Central memory CD8-positive, alpha-beta T cell (primary cell): ENCODE data around the gene TWF1.

ENCODE experiments used
- ATAC-seq: fragments of 150-1000 bp; cut with Tn5 transposase; replicated peaks from 2 replicates; pipeline ENCODE4 v1.10.0; 2022; ENCODE audit warnings: mild to moderate bottlenecking, moderate FRiP score, moderate number of reproducible peaks; ENCODE audit not compliant: poor library complexity, severe bottlenecking; ENCODE audit errors: extremely low read depth
- DNase-seq, 2 donors: peaks; one replicate each; pipeline ENCODE4 v3.0.0; 2021; ENCODE audit warnings: low spot score in 2 of 2
- H3K27ac Mint-ChIP-seq: one replicate; pipeline ENCODE4 v1.8.0; 2022; ENCODE audit warnings: low read depth, mild to moderate bottlenecking, moderate library complexity, mixed read lengths
- H3K27me3 Mint-ChIP-seq: one replicate; pipeline ENCODE4 v1.8.0; 2022; ENCODE audit warnings: mixed read lengths
- H3K36me3 Mint-ChIP-seq: one replicate; pipeline ENCODE4 v1.8.0; 2022; ENCODE audit warnings: mild to moderate bottlenecking, moderate library complexity, mixed read lengths; ENCODE audit not compliant: insufficient read depth
- H3K4me1 Mint-ChIP-seq: one replicate; pipeline ENCODE4 v1.8.0; 2022; ENCODE audit warnings: mixed read lengths
- H3K4me3 Mint-ChIP-seq: one replicate; pipeline ENCODE4 v1.8.0; 2022; ENCODE audit warnings: mild to moderate bottlenecking, moderate library complexity, mixed read lengths
- H3K9me3 Mint-ChIP-seq: one replicate; pipeline ENCODE4 v1.8.0; 2022; ENCODE audit warnings: mixed read lengths

TWF1 gene

GRCh38 chr12:43795716-43796280 lies 10.3 kb downstream of the TWF1 start:
- no peak overlapping the region for H3K27ac Mint-ChIP-seq
- no peaks in the 10 kb centered on the region for H3K4me1 Mint-ChIP-seq
- H3K4me3 Mint-ChIP-seq, result no peak overlapping the region
- peaks cover 41% of the 10 kb centered on the region for H3K36me3 Mint-ChIP-seq
- DNase-seq (no peak), ATAC-seq (no peak)
- no peaks in the 10 kb centered on the region for H3K27me3 Mint-ChIP-seq
- H3K9me3 Mint-ChIP-seq, result no peaks in the 10 kb centered on the region

DNA sequence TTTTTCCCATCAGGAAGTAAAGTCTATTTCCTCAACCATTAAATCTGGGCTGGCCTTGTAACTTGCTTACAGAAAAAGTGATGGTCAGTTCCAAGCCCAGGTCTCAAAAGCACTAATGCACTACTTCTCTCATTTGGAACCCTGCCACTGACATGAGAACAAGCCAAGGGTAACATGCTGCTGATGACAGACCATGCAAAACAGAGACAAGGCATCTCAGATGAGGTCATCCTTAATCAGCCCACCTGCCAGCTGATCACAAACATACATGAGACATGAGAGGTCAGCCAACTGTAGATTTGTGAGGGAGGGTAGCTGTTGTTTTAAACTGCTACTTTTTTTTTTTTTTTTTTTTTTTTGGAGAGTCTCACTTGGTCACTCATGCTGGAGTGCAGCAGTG lies 16.2 kb downstream of the TWF1 start:
- Mint-ChIP-seq H3K27ac (peak overlapping the region; percentile 13), H3K36me3 (peaks cover 24% of the 10 kb centered on the region), H3K4me3 (no peak overlapping the region), H3K27me3 (no peaks in the 10 kb centered on the region), H3K4me1 (no peaks in the 10 kb centered on the region), H3K9me3 (no peaks in the 10 kb centered on the region)
- ATAC-seq (no peak), DNase-seq (no peak)

- H3K27me3 Mint-ChIP-seq, result no peaks in the 10 kb centered on the region
- DNase-seq, result no peak
- H3K9me3 Mint-ChIP-seq, result no peaks in the 10 kb centered on the region
- H3K36me3 Mint-ChIP-seq, result peaks cover 38% of the 10 kb centered on the region
- no peak for ATAC-seq
- no peak overlapping the region for H3K27ac Mint-ChIP-seq
- no peaks in the 10 kb centered on the region for H3K4me1 Mint-ChIP-seq
- no peak overlapping the region for H3K4me3 Mint-ChIP-seq
Measured at GRCh38 chr12:43786899-43787693, 19.0 kb downstream of the TWF1 start.

DNA sequence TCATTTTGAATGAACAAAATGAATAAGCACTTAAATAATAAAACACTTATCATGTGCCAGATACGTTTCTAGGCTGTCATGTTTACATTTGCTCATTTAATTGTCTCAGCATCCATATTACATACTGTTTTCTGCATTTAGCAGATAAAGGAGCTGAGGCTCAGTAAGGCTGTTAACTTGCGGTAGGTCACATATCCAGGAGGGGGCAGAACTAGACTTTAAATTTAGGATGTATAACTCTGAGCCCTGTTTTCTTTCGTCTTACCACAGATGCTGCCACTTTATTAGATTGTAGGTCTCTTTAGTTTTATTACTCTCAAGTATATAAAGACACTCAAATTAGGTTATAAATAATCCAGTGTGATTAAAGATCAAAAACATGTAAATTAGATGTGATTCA lies 29.6 kb downstream of the TWF1 start:
- Mint-ChIP-seq H3K27me3 (no peaks in the 10 kb centered on the region), H3K27ac (no peak overlapping the region), H3K9me3 (no peaks in the 10 kb centered on the region), H3K4me1 (peaks cover 6% of the 10 kb centered on the region), H3K4me3 (no peak overlapping the region), H3K36me3 (peaks cover 37% of the 10 kb centered on the region)
- DNase-seq (no peak), ATAC-seq (no peak)

- Mint-ChIP-seq H3K4me3 (no peak overlapping the region), H3K36me3 (peaks cover 23% of the 10 kb centered on the region), H3K9me3 (no peaks in the 10 kb centered on the region), H3K27ac (no peak overlapping the region), H3K27me3 (no peaks in the 10 kb centered on the region), H3K4me1 (peaks cover 29% of the 10 kb centered on the region)
- DNase-seq (no peak), ATAC-seq (no peak)
Measured at GRCh38 chr12:43766291-43766690, 39.8 kb downstream of the TWF1 start.

- Mint-ChIP-seq H3K9me3 (no peaks in the 10 kb centered on the region), H3K27me3 (no peaks in the 10 kb centered on the region), H3K36me3 (peaks cover 20% of the 10 kb centered on the region), H3K4me3 (no peak overlapping the region), H3K4me1 (peaks cover 32% of the 10 kb centered on the region), H3K27ac (no peak overlapping the region)
- DNase-seq, result no peak
- no peak for ATAC-seq
Measured at GRCh38 chr12:43764528-43764927, 41.6 kb downstream of the TWF1 start.

- no peak overlapping the region for H3K27ac Mint-ChIP-seq
- peaks cover 19% of the 10 kb centered on the region for H3K36me3 Mint-ChIP-seq
- no peaks in the 10 kb centered on the region for H3K9me3 Mint-ChIP-seq
- DNase-seq (no peak), ATAC-seq (no peak)
- H3K27me3 Mint-ChIP-seq, result no peaks in the 10 kb centered on the region
- H3K4me1 Mint-ChIP-seq, result peaks cover 38% of the 10 kb centered on the region
- no peak overlapping the region for H3K4me3 Mint-ChIP-seq
Measured at GRCh38 chr12:43763769-43764168, 42.3 kb downstream of the TWF1 start.

- Mint-ChIP-seq H3K27ac (no peak overlapping the region), H3K27me3 (no peaks in the 10 kb centered on the region), H3K9me3 (no peaks in the 10 kb centered on the region), H3K4me3 (no peak overlapping the region), H3K4me1 (peaks cover 50% of the 10 kb centered on the region), H3K36me3 (peaks cover 16% of the 10 kb centered on the region)
- DNase-seq (no peak), ATAC-seq (no peak)
Measured at GRCh38 chr12:43762596-43762995, 43.5 kb downstream of the TWF1 start.

DNA sequence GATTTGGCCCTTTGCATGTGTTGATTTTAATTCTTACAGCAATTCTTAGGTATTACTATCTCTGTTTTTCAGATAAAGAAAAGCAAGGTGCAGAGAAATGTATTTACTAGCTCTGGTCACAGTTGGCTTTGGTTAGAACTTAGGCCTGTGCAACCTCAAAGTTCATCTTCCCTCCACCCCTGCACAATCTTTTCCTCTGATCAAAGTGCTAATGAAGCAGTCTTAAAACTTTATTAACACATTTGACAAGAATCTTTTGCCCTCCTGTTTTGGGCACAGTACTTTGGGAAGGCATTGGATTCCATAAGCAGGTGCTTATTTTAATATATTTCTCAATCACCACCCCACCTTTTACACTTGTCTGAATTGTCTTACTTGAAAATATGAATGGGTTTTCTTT lies 44.6 kb downstream of the TWF1 start:
- DNase-seq, result no peak
- H3K4me1 Mint-ChIP-seq, result peaks cover 59% of the 10 kb centered on the region
- H3K36me3 Mint-ChIP-seq, result peaks cover 16% of the 10 kb centered on the region
- ATAC-seq, result no peak
- no peaks in the 10 kb centered on the region for H3K9me3 Mint-ChIP-seq
- peak overlapping the region; percentile 51 for H3K4me3 Mint-ChIP-seq
- peak overlapping the region; percentile 68 for H3K27ac Mint-ChIP-seq
- no peaks in the 10 kb centered on the region for H3K27me3 Mint-ChIP-seq

DNA sequence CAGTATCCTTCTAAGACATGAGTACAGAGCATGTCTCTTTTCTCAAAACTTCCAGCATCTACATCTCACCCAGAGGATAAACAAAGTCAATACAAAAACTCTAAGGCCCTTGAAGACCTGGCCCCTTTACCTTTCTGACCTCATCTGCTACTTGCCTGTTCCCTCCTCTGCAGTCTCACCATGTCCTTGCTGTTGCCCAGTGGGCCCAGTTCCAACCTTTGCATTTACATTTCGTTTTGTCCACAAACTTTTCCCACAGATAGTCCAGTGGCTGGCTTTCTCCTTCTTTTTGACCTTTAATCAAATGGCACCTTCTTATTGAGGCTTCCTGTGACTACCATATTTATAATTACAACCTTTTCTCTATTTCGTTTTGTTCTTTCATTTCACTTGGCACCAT lies 45.7 kb downstream of the TWF1 start:
- Mint-ChIP-seq H3K4me3 (peak overlapping the region; percentile 96), H3K27me3 (no peaks in the 10 kb centered on the region), H3K36me3 (peaks cover 17% of the 10 kb centered on the region), H3K9me3 (no peaks in the 10 kb centered on the region), H3K27ac (peak overlapping the region; percentile 98), H3K4me1 (peaks cover 63% of the 10 kb centered on the region)
- DNase-seq (no peak), ATAC-seq (no peak)

GRCh38 chr12:43758728-43759563 lies 47.2 kb downstream of the TWF1 start, which contains the start of the genes IRAK4 and PUS7L:
IRAK4 (plus strand) TSS chr12:43758951; CDS start chr12:43768112, 9,161 bp downstream.
PUS7L (minus strand) TSS chr12:43758790; CDS start chr12:43755245, 3,545 bp downstream.
- DNase-seq (peak; percentile 82 to 89), ATAC-seq (peak; percentile 91)
- Mint-ChIP-seq H3K27me3 (no peaks in the 10 kb centered on the region), H3K36me3 (peaks cover 24% of the 10 kb centered on the region), H3K27ac (peak within 1 kb of the TSS; percentile 98), H3K4me3 (peak within 1 kb of the TSS; percentile 96), H3K4me1 (peaks cover 63% of the 10 kb centered on the region), H3K9me3 (no peaks in the 10 kb centered on the region)

- no peaks in the 10 kb centered on the region for H3K27me3 Mint-ChIP-seq
- H3K9me3 Mint-ChIP-seq, result no peaks in the 10 kb centered on the region
- ATAC-seq (peak; percentile 4), DNase-seq (peak in 1 of 2 donors; percentile 14)
- H3K27ac Mint-ChIP-seq, result peak overlapping the region; percentile 98
- peaks cover 57% of the 10 kb centered on the region for H3K4me1 Mint-ChIP-seq
- peak overlapping the region; percentile 96 for H3K4me3 Mint-ChIP-seq
- peaks cover 24% of the 10 kb centered on the region for H3K36me3 Mint-ChIP-seq
Measured at GRCh38 chr12:43758247-43758727, 47.8 kb downstream of the TWF1 start.
